HG02763 (cell line): ENCODE data around the gene NAT14.

ENCODE experiments used
- ATAC-seq: cut with Tn5 transposase; IDR thresholded peaks from one replicate; pipeline ENCODE4 v1.9.1; 2021; ENCODE audit warnings: mild to moderate bottlenecking, moderate library complexity; ENCODE audit not compliant: unreplicated experiment

The NAT14 gene

DNA sequence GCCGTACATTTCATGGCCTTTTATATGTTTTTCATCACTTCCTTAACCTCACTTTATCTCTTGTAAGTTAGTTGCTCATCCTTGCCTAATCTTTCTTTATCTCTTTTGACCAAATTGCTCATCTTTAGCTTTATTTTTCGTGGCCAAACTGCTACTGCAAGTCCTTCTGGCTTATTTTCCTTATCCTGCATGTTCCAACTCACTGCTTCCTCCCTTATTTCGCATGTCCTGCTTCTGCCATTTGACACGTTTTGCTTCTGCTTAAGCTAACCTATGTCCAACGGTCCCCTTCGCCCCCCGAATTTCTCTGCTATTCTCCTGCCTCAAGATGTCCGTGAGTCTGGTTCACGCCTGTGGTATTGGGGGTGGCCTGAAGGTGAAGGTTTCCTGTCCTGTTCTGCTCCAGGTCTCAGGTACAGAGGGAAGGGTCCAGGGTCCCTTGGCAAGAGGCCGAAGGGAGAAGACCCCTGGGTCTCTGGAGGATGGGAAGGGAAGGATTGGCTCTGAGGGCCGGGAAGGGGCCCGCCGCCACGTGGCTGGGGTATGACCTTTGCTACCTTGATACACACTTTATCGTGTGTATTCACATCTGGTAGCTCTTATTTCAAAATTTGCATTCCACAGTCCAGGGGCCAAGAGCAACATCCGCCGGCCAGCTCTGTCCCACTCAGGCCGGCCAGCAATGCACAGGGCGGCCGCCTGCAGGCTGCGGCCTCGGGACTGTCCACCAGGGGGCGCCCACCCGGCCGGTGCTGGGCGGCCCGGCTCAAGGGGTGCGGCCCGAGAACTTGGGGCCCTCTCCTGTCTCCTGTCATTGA lies 17.5 kb upstream of the NAT14 start:
- no peak for ATAC-seq

DNA sequence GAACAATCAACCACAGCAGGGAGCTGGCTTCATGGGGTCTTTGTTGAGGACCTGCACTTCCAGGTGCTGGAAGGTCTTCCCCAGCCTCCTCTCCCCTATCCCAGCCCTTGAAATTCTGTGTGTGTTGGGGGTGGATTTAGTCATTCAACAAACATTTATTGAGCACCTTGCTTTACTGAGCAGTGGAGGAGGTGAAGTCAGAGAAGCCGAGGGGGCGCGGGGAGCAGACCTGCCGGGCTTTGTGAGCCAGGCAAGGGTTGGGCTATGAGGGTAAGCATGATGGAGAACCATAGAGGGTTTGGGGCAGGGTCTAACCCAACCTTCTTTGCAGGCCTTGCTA lies 17.0 kb upstream of the NAT14 start:
- ATAC-seq, result no peak

DNA sequence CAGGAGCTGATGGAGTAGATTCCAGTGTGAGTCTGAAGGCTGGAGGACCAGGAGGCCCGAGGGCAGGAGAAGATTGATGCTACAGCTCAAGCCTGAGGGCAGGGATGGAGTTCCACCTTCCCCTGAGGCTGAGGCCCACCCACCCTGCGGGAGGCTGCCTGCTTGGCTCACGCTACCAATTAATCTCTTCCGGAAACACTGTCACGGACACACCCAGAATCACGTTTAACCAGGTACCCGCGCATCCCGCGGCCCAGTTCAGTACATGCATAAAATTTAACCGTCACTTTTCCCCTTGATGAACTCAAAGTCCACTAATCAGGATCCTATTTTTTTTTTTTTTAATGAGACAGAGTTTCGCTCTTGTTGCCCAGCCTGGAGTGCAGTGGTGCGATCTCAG lies 13.7 kb upstream of the NAT14 start:
- no peak for ATAC-seq

DNA sequence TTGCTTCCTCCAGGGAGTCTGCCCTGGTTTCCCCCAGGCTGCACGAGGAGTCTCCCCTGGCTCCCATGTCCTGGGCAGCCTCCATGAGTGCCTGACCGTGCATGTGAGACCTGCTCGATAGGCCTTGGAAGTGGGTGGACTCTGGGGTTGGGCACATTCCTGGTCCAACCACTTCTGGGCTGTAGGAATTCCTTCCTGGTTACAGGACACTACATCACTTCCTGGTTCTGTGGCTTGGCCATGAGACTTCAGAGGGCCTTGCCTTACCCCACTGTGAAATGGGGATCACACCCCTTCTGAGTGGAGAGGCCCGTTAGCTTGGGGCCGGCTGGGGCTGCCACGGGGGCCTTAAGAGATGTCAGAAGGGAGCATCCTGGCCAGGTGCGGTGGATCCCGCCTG lies 12.5 kb upstream of the NAT14 start:
- ATAC-seq, result no peak

GRCh38 chr19:55473225-55474012 lies 11.6 kb upstream of the NAT14 start:
- ATAC-seq, result no peak

DNA sequence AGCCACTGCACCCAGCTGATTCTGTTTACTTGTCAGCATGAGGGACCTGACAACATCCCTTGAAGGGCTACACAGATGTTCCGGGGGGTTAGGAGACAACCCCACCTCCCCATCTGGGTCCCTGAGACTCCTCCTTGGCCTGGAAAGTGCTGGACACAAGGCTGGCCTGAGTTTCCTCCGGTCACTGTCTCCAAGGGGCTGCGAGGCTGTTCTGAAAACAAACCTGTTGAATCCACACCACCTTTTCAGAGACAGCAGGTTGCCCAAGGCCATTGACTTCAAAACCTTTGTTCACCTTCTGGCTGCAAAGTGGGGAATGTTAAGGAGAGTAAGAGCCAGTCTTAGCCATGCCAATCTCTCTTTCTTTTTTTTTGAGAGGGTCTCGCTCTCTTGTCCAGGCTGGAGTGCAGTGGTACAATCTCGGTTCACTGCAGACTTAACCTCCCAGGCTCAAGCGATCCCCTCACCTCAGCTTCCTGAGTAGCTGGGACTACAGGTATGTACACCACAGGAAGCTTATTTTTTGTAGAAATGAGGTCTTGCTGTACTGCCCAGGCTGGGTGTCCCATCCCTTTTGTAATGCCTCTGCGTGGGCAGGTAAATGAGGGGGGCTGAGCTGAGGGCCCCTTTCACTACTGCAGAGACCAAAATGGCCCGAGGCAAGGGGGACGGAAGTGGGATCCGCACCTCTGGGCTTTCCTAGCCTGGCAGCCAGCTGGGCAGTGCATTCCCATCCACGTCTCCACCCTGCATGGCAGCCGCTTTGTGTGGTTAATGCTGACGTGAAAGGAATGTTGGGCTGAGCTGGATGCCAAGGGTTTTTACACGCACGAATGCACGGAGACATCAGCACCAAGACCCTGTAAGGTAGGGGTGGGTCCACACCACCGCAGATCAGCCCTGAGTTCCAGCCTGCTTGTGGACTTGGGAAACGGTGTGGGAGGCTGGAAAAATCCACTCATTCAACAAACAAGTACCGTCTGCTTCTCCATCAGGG lies 10.4 kb upstream of the NAT14 start:
- no peak for ATAC-seq

DNA sequence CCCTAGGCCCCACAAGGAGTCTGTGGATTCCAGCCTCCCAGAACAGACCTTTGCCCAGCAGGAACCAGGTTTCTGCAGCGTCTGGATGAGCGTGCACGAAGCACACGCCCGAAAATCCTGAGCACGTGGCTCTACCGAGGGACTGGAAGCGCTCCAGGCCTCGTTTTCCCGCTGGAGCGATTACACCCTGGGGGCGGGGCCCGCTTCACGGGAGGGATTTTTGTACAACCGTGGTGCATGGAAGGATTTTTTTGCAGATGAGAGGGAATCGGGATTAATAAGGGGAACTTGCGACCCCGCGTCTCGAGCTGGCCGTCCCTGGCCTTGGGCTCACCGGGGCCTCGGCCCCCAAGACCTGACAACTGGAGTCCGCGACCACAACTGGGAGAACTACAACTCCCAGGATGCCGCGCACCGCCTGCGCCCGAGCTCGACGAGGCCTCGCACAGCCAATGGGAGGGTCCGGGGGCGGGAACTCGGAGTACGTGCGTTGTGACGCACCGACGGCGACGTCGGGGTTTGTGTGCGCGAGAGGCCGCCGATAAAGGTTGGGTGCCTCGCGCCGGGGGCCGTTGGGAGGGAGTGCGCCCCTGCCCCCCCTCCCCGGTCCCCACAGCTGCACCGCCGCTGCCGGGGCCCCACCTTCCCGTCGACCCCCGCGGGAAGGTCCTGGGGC lies 8.8 kb upstream of the NAT14 start, which contains the start of gene ZNF628:
Gene ZNF628 (plus strand): TSS at position 518 of the 676 bp plus-strand sequence. CDS start 3,294 bp downstream, outside the sequence.
- ATAC-seq, result peak; percentile 94

DNA sequence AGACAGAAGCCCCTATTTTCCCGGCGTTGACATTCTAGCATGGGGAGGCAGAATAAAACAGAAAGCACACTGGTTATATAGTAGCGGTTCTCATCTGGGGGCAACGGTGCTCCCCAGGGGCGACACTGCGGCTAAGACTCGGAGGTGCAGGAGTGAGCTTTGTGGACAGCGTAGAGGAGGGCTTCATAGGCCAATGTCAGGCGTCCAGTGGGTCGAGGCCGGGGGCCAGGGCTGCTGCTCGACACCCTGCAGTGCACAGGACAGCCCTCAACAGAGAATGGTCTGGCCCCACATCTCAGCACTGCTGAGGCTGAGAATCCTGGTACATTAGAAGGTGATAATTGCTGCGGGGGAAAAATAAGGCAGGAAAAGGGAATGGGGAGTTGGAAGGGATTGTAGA lies 7.1 kb upstream of the NAT14 start:
- ATAC-seq, result no peak

DNA sequence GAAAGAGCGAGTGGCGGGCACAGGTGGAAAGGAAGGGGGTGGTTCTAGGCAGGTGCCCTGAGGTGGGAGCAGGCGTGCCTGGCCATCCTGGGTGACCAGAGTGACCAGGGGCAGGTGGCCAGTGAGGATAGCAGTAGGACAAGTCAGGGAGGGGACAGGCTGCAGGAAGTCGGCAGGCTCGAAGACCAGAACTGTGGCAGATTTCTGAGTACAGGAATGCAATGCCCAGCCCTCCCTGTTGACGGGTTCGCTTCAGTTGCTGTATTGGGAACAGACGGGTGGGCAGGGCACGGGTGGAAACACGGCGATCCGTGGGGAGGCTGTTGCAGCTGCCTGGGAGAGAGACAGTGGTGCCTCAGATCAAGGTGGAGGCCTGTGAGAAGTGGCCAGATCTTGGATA lies 6.6 kb upstream of the NAT14 start:
- ATAC-seq, result no peak

DNA sequence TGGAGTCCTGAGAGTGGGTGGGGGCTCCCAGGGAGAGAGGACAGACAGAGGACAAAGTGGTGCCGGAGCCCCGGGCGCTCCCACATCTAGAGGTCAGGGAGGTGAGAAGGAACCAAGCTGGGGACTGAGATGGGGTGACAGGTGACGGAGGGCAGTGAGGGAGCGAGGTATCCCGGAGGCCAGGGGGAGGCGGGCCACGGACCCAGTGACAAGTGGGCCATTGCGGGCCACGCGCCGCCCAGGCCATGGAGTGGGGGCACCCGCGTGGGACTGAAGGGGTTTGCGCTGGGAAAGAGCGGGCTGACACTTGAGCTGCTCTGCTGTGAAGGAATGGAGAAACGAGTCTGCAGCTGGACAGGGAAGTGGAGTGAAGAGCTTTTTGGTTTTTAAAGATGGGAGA lies 5.9 kb upstream of the NAT14 start:
- ATAC-seq, result no peak

- no peak for ATAC-seq
Observed at GRCh38 chr19:55479451-55480230, 5.3 kb upstream of the NAT14 start.

DNA sequence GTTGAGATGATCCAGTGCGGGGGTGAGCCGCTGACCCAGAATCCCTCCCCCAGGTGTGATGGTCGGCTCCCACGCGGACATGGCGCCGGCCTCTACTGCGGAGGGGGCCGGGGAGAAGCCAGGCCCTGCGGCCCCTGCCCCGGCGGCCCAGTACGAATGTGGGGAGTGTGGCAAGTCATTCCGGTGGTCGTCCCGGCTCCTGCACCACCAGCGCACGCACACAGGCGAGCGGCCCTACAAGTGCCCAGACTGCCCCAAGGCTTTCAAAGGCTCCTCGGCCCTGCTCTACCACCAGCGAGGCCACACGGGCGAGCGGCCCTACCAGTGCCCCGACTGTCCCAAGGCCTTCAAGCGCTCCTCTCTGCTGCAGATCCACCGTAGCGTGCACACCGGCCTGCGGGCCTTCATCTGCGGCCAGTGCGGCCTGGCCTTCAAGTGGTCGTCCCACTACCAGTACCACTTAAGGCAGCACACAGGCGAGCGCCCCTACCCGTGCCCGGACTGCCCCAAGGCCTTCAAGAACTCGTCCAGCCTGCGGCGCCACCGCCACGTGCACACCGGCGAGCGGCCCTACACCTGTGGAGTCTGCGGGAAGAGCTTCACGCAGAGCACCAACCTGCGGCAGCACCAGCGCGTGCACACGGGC lies 3.7 kb upstream of the NAT14 start:
- ATAC-seq, result no peak

- no peak for ATAC-seq
Observed at GRCh38 chr19:55481794-55482155, 3.2 kb upstream of the NAT14 start.

DNA sequence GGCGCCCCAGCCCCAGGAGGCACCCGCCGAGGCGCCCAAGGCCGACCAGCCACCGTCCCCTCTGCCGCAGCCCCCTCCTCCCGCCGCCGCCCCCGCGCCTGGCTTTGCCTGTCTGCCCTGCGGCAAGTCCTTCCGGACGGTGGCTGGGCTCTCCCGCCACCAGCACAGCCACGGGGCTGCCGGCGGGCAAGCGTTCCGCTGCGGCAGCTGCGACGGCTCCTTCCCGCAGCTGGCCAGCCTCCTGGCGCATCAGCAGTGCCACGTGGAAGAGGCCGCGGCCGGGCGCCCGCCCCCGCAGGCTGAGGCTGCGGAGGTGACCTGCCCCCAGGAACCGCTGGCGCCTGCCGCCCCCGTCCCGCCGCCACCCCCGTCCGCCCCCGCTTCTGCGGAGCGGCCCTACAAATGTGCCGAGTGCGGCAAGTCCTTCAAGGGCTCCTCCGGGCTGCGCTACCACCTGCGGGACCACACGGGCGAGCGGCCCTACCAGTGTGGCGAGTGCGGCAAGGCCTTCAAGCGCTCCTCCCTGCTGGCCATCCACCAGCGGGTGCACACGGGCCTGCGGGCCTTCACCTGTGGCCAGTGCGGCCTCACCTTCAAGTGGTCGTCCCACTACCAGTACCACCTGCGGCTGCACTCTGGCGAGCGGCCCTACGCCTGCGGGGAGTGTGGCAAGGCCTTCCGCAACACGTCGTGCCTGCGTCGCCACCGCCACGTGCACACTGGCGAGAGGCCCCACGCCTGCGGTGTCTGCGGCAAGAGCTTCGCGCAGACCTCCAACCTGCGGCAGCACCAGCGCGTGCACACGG lies 2.6 kb upstream of the NAT14 start:
- ATAC-seq, result no peak

DNA sequence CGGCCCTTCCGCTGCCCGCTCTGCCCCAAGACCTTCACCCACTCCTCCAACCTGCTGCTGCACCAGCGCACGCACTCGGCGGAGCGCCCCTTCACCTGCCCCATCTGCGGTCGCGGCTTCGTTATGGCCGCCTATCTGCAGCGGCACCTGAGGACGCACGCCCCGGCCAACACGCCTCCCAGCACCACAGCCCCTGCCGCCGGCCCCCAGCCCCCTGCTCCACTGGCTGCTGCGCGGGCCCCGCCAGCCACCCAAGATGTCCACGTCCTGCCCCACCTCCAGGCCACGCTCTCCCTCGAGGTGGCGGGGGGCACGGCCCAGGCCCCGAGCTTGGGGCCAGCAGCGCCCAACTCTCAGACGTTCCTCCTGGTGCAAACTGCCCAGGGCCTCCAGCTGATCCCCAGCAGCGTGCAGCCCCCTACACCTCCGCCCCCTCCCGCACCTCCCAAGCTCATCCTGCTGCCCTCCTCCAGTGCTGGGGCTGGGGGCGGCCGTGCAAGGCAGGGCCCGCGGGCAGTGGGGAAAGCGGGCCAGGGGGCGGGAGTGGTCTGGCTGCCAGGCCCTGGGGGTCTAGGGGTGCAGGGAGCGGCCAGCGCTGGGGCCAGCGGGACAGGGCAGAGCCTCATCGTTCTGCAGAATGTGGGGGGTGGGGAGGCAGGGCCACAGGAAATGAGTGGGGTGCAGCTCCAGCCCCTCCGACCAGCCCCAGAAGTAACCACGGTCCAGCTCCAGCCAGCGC lies 1.9 kb upstream of the NAT14 start:
- ATAC-seq, result no peak

DNA sequence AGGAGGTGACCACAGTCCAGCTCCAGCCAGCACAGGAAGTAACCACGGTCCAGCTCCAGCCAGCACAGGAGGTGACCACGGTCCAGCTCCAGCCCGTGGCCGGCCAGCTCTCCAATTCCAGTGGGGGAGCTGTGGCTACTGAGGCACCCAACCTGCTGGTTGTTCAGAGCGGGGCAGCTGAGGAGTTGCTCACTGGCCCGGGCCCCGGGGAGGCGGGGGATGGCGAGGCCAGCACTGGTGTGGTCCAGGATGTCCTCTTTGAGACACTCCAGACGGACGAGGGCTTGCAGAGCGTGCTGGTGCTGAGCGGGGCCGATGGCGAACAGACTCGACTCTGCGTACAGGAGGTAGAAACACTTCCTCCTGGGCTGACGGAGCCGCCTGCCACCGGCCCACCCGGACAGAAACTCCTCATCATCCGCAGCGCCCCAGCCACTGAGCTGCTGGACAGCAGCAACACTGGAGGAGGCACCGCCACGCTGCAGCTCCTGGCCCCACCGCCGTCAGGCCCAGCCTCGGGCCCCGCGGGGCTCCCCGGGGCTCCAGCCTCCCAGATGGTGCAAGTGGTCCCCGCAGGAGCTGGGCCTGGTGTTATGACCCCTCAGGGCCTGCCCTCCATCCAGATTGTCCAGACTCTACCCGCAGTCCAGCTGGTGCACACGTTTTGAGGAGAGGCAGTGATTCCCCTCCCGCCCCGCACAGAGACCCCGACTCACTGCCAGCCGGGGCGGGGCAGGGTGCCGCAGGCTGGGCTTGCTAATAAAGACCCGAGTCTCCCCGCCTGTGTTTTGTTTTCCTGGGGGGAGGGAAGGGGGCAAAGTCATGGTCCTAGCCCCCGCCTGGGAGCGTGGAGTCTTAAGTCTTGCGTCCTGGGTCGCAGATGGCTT lies 1.0 kb upstream of the NAT14 start:
- no peak for ATAC-seq
